Esophagus squamous epithelium (tissue), 4 donors: Measurements from ENCODE around the gene TBX20.
"Not testable (repeated sequence)": the region's sequence is repeated elsewhere in the genome, so short reads cannot be mapped to it uniquely, and the experiment has no call there.

Source experiments
- POLR2A ChIP-seq, 4 donors: fragments of 450-650 bp; IDR thresholded peaks; one replicate each; pipeline ENCODE4 v1.6.1; 2017; ENCODE audit warnings: antibody characterized with exemption in 4 of 4, mild to moderate bottlenecking in 4 of 4, moderate library complexity in 3 of 4
- TF ChIP-seq, protein P1 (sequence below), 6 experiments: fragments of 450-650 bp in 4 of 6; fragments of 200-600 bp in 2 of 6; sonication (generic) in 2 of 6; IDR thresholded peaks; one replicate each; pipeline ENCODE4 v1.5.1; 2016 to 2019; ENCODE audit warnings: antibody characterized with exemption in 6 of 6, mild to moderate bottlenecking in 4 of 6, moderate library complexity in 4 of 6

DNA sequence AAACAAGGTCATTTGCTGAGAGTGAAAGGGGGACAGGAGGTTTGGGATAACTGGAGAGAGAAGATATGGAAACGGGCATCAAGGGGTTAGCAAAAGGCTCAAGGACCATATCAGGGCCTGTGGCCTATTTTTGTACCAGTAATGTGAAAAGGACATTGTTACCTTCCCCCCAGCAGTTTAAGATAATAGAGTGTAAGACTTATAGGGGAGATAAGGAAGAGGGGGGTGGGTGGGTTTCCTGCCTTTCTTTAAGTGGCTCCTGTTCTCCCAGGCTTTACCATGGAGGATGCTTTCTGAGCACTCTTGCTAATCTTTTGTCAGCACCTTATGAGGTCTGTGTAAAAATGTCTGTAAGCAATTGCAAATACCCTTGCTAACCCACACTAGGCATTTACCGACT, 80.7 kb downstream of the TBX20 start:
- TF ChIP-seq, protein P1, sequence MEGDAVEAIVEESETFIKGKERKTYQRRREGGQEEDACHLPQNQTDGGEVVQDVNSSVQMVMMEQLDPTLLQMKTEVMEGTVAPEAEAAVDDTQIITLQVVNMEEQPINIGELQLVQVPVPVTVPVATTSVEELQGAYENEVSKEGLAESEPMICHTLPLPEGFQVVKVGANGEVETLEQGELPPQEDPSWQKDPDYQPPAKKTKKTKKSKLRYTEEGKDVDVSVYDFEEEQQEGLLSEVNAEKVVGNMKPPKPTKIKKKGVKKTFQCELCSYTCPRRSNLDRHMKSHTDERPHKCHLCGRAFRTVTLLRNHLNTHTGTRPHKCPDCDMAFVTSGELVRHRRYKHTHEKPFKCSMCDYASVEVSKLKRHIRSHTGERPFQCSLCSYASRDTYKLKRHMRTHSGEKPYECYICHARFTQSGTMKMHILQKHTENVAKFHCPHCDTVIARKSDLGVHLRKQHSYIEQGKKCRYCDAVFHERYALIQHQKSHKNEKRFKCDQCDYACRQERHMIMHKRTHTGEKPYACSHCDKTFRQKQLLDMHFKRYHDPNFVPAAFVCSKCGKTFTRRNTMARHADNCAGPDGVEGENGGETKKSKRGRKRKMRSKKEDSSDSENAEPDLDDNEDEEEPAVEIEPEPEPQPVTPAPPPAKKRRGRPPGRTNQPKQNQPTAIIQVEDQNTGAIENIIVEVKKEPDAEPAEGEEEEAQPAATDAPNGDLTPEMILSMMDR (IDR thresholded peaks at IDR 0.05), result not testable (repeated sequence)
- not testable (repeated sequence) for TF ChIP-seq POLR2A (IDR thresholded peaks at IDR 0.05)
